Adrenal gland (tissue), 12 donors: ENCODE data around the gene TIGD2. TPM values are rescaled to one million over a fixed set of nuclear protein-coding genes. Genes with fewer than 3 reads are reported as not detected.
"Not testable (repeated sequence)": the region's sequence is repeated elsewhere in the genome, so short reads cannot be mapped to it uniquely, and the experiment has no call there.

ENCODE experiments used
- DNase-seq, 7 donors: peaks; one replicate each; pipeline ENCODE4 v3.0.0-alpha.2; 2019 to 2020
- H3K27ac ChIP-seq, 5 donors: fragments of 200-600 bp; sonication (generic) in 4 of 5; 1 replicate in 3 of 5; 2 replicates in 2 of 5; pipeline versions ENCODE4 v1.5.1 to v1.8.0; 2016 to 2020; ENCODE audit warnings: mild to moderate bottlenecking in 1 of 5
- H3K27me3 ChIP-seq: fragments of 200-600 bp; 2 replicates; pipeline ENCODE4 v1.8.0; 2021
- H3K36me3 ChIP-seq, 2 donors: fragments of 200-600 bp; replicated peaks in 1 of 2; 1 replicate in 1 of 2; 2 replicates in 1 of 2; pipeline versions ENCODE4 v1.5.1 to v1.8.0; 2018 to 2022
- H3K4me1 ChIP-seq, 2 donors: fragments of 200-600 bp; replicated peaks in 1 of 2; 1 replicate in 1 of 2; 2 replicates in 1 of 2; pipeline versions ENCODE4 v1.5.1 to v1.8.0; 2018 to 2021
- H3K4me3 ChIP-seq, 4 donors: fragments of 200-600 bp; sonication (generic) in 3 of 4; one replicate each; pipeline ENCODE4 v1.5.1; 2016 to 2018
- H3K9me3 ChIP-seq, 3 donors: fragments of 200-600 bp; sonication (generic) in 1 of 3; replicated peaks in 1 of 3; 1 replicate in 2 of 3; 2 replicates in 1 of 3; pipeline versions ENCODE4 v1.5.1 to v1.8.0; 2016 to 2021
- POLR2A ChIP-seq, 2 donors: fragments of 450-650 bp; IDR thresholded peaks; one replicate each; pipeline ENCODE4 v1.6.1; 2017; ENCODE audit warnings: antibody characterized with exemption in 2 of 2, mild to moderate bottlenecking in 2 of 2, moderate library complexity in 1 of 2
- WGBS, 4 donors: extraction: QIAGEN DNeasy Blood & Tissue Kit in 2 of 4; methylation state at CpG; one replicate each; pipeline versions ENCODE4 v1.1.5 to v1.1.7; 2013 to 2017; 5-methylcytosine and 5-hydroxymethylcytosine counted together
- intact Hi-C, 2 donors: fragments of 100-400 bp; cut with DNase I; formaldehyde crosslinking; loops; one replicate each; pipeline versions ENCODE4 v1.14.1 to v1.15.0; 2022 to 2023
- polyA plus RNA-seq, 3 donors: library from polyadenylated mRNA; stranded (reverse); fragments of 200-250 nt in 2 of 3; fragments of 350-450 nt in 1 of 3; fragmentation: Illumina TruSeq in 1 of 3; extraction: RNeasy Lipid Tissue Mini Kit (QIAGEN cat#74804) in 1 of 3; gene quantifications; one replicate each; pipeline ENCODE4 v1.2.3, GENCODE V29; 2013 to 2014
- total RNA-seq, 9 donors: library from RNA; depleted of rRNA in 4 of 9; stranded (reverse); fragments of >200 nt in 4 of 9; fragments of 120-200 nt in 1 of 9; fragmentation: NEBNext Ultra II Directional in 1 of 9; extraction: Animal tissue kit (Norgen Biotek cat#: 25700) in 1 of 9; gene quantifications; one replicate each; pipeline versions ENCODE4 v1.1.0 to v1.2.4, GENCODE V29; 2013 to 2023
- TF ChIP-seq, protein P1 (sequence below), 6 experiments: fragments of 450-650 bp in 4 of 6; fragments of 200-600 bp in 2 of 6; sonication (generic) in 1 of 6; IDR thresholded peaks; 1 replicate in 5 of 6; 2 replicates in 1 of 6; pipeline versions ENCODE4 v1.5.1 to v1.8.0; 2016 to 2021; ENCODE audit warnings: antibody characterized with exemption in 6 of 6, mild to moderate bottlenecking in 2 of 6, moderate library complexity in 1 of 6
- donor health status: healthy with polysubstance abuse.
- donor health status: Bipolar disorder and iron deficiency.
- donor health status: DM: yes; HTN: yes; CAD: no.
- donor health status: DM: no; HTN: no; CAD: no.
- donor health status: DM: no; HTN: no; CAD: no.
- donor health status: DM: yes; HTN: yes; CAD: no.

Gene TIGD2
- total and polyA plus RNA-seq, 12 donors = 1.4 to 8.8 (median 4.2) TPM

- H3K27me3 ChIP-seq = no peaks in the 10 kb centered on the region
- no peak for DNase-seq
- intact Hi-C loops = no loop called here
- no peak overlapping the region for H3K27ac ChIP-seq
- H3K4me3 ChIP-seq = no peak overlapping the region
- WGBS, 4 donors = 68 to 82% (median 74%) methylated on average over 4 of the region's 4 CpGs
- TF ChIP-seq, protein P1, sequence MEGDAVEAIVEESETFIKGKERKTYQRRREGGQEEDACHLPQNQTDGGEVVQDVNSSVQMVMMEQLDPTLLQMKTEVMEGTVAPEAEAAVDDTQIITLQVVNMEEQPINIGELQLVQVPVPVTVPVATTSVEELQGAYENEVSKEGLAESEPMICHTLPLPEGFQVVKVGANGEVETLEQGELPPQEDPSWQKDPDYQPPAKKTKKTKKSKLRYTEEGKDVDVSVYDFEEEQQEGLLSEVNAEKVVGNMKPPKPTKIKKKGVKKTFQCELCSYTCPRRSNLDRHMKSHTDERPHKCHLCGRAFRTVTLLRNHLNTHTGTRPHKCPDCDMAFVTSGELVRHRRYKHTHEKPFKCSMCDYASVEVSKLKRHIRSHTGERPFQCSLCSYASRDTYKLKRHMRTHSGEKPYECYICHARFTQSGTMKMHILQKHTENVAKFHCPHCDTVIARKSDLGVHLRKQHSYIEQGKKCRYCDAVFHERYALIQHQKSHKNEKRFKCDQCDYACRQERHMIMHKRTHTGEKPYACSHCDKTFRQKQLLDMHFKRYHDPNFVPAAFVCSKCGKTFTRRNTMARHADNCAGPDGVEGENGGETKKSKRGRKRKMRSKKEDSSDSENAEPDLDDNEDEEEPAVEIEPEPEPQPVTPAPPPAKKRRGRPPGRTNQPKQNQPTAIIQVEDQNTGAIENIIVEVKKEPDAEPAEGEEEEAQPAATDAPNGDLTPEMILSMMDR (IDR thresholded peaks at IDR 0.05) = no peak
- TF ChIP-seq POLR2A (IDR thresholded peaks at IDR 0.05) = no peak
- H3K36me3 ChIP-seq = no peaks in the 10 kb centered on the region
- no peaks in the 10 kb centered on the region for H3K4me1 ChIP-seq
- H3K9me3 ChIP-seq = no peaks in the 10 kb centered on the region
Measured at GRCh38 chr4:89142691-89143669, 31.6 kb downstream of the TIGD2 start.

GRCh38 chr4:89144652-89145051, 33.3 kb downstream of the TIGD2 start:
- WGBS, 4 donors = 93 to 100% (median 97%) methylated on average over 1 of the region's 1 CpG
- intact Hi-C loops = not testable (repeated sequence)

GRCh38 chr4:89146196-89146595, 34.9 kb downstream of the TIGD2 start:
- intact Hi-C loops = no loop called here
- Histone ChIP-seq H3K9me3 (no peaks in the 10 kb centered on the region), H3K27ac (no peak overlapping the region), H3K36me3 (no peaks in the 10 kb centered on the region), H3K4me3 (no peak overlapping the region), H3K27me3 (no peaks in the 10 kb centered on the region), H3K4me1 (no peaks in the 10 kb centered on the region)
- DNase-seq = no peak
- 91 to 95% (median 94%) methylated on average over 2 of the region's 2 CpGs for WGBS, 4 donors
- no peak for TF ChIP-seq POLR2A (IDR thresholded peaks at IDR 0.05)
- TF ChIP-seq, protein P1 (IDR thresholded peaks at IDR 0.05) = no peak

More at GRCh38 chr4:89144652-89145051, 33.3 kb downstream of the TIGD2 start:
- not testable (repeated sequence) for H3K36me3 ChIP-seq, H3K4me3 ChIP-seq, H3K27me3 ChIP-seq, H3K9me3 ChIP-seq, H3K27ac ChIP-seq, DNase-seq, H3K4me1 ChIP-seq

DNA sequence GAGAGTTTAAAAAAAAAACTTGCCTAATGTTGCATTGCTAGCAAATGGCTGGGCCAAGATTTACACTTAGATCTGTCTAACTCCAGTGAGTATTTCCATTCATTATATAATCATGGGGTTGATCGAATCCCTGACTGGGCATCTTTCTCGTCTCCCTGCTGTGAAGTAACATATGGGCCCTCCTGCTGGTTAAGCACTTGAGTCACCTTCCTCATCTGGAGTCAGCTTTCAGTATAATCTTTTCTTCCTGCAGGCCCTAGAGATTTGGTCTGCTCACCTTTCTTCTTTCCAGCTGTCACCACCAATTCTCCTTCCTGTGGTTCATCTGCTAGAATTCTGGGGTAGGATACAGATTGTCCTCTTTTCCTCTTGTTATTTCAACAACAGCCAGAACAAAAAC, 41.6 kb downstream of the TIGD2 start:
- Histone ChIP-seq H3K4me3 (no peak overlapping the region), H3K4me1 (no peaks in the 10 kb centered on the region), H3K27me3 (no peaks in the 10 kb centered on the region), H3K9me3 (no peaks in the 10 kb centered on the region), H3K27ac (no peak overlapping the region), H3K36me3 (no peaks in the 10 kb centered on the region)
- WGBS, 4 donors = 69 to 77% (median 74%) methylated on average over 2 of the region's 2 CpGs
- intact Hi-C loops = no loop called here
- no peak for DNase-seq
- TF ChIP-seq, protein P1 (IDR thresholded peaks at IDR 0.05) = no peak
- TF ChIP-seq POLR2A (IDR thresholded peaks at IDR 0.05) = no peak
